Measurements from ENCODE around the gene KLF9.
A peak's percentile ranks its signal among the peaks of the same experiment; 100 is the strongest.

Gene KLF9

GRCh38 chr9:70374962-70375618 is 39.4 kb downstream of the KLF9 start:
- H3K4me1 Mint-ChIP-seq, result no peaks in the 10 kb centered on the region
- no peak overlapping the region for H3K4me3 Mint-ChIP-seq
- ATAC-seq (no peak), DNase-seq (ENCODE audit: low spot score in 2 of 2) (no peak)
- no peaks in the 10 kb centered on the region for H3K9me3 Mint-ChIP-seq
- H3K27ac Mint-ChIP-seq, result no peak overlapping the region
- H3K36me3 Mint-ChIP-seq, result no peaks in the 10 kb centered on the region

- no peaks in the 10 kb centered on the region for H3K36me3 Mint-ChIP-seq
- no peak overlapping the region for H3K27ac Mint-ChIP-seq
These were observed 47.0 kb downstream of the KLF9 start for GRCh38 chr9:70367305-70367930.

GRCh38 chr9:70363760-70364159 is 50.7 kb downstream of the KLF9 start:
- no peaks in the 10 kb centered on the region for H3K36me3 Mint-ChIP-seq
- ATAC-seq (no peak), DNase-seq (ENCODE audit: low spot score in 2 of 2) (no peak)
- H3K27ac Mint-ChIP-seq, result no peak overlapping the region
- H3K9me3 Mint-ChIP-seq, result no peaks in the 10 kb centered on the region
- H3K4me3 Mint-ChIP-seq, result no peak overlapping the region
- H3K4me1 Mint-ChIP-seq, result no peaks in the 10 kb centered on the region

More at GRCh38 chr9:70367305-70367930, 47.0 kb downstream of the KLF9 start:
- no peak for DNase-seq (ENCODE audit: low spot score in 2 of 2)
- Mint-ChIP-seq H3K9me3 (no peaks in the 10 kb centered on the region), H3K4me1 (no peaks in the 10 kb centered on the region), H3K4me3 (no peak overlapping the region)
- ATAC-seq, result no peak

- no peak for ATAC-seq
- H3K4me1 Mint-ChIP-seq, result no peaks in the 10 kb centered on the region
- DNase-seq (ENCODE audit: low spot score in 2 of 2), result no peak
These were observed 51.5 kb downstream of the KLF9 start for GRCh38 chr9:70362952-70363351.

GRCh38 chr9:70355801-70356200 is 58.7 kb downstream of the KLF9 start:
- Mint-ChIP-seq H3K4me3 (no peak overlapping the region), H3K36me3 (peaks cover 43% of the 10 kb centered on the region), H3K4me1 (no peaks in the 10 kb centered on the region), H3K27ac (no peak overlapping the region), H3K9me3 (no peaks in the 10 kb centered on the region)
- DNase-seq (ENCODE audit: low spot score in 2 of 2) (no peak), ATAC-seq (no peak)

More at GRCh38 chr9:70362952-70363351, 51.5 kb downstream of the KLF9 start:
- no peak overlapping the region for H3K4me3 Mint-ChIP-seq
- no peaks in the 10 kb centered on the region for H3K9me3 Mint-ChIP-seq
- no peak overlapping the region for H3K27ac Mint-ChIP-seq
- H3K36me3 Mint-ChIP-seq, result no peaks in the 10 kb centered on the region

- no peak overlapping the region for H3K27ac Mint-ChIP-seq
- ATAC-seq (no peak), DNase-seq (ENCODE audit: low spot score in 2 of 2) (no peak)
- no peaks in the 10 kb centered on the region for H3K4me1 Mint-ChIP-seq
- peaks cover 73% of the 10 kb centered on the region for H3K36me3 Mint-ChIP-seq
- H3K9me3 Mint-ChIP-seq, result no peaks in the 10 kb centered on the region
- H3K4me3 Mint-ChIP-seq, result no peak overlapping the region
These were observed 61.7 kb downstream of the KLF9 start for GRCh38 chr9:70352802-70353201.

GRCh38 chr9:70352356-70352755 is 62.1 kb downstream of the KLF9 start:
- Mint-ChIP-seq H3K27ac (no peak overlapping the region), H3K4me3 (no peak overlapping the region), H3K36me3 (peaks cover 74% of the 10 kb centered on the region), H3K9me3 (no peaks in the 10 kb centered on the region), H3K4me1 (no peaks in the 10 kb centered on the region)
- ATAC-seq (no peak), DNase-seq (ENCODE audit: low spot score in 2 of 2) (no peak)

GRCh38 chr9:70347046-70347445 is 67.4 kb downstream of the KLF9 start:
- Mint-ChIP-seq H3K9me3 (no peaks in the 10 kb centered on the region), H3K36me3 (peaks cover 67% of the 10 kb centered on the region), H3K27ac (peak overlapping the region; percentile 4), H3K4me3 (no peak overlapping the region), H3K4me1 (no peaks in the 10 kb centered on the region)
- no peak for ATAC-seq
- DNase-seq (ENCODE audit: low spot score in 2 of 2), result no peak

- H3K4me3 Mint-ChIP-seq, result no peak overlapping the region
- H3K27ac Mint-ChIP-seq, result no peak overlapping the region
- ATAC-seq (no peak), DNase-seq (ENCODE audit: low spot score in 2 of 2) (no peak)
- H3K36me3 Mint-ChIP-seq, result peaks cover 23% of the 10 kb centered on the region
- no peaks in the 10 kb centered on the region for H3K9me3 Mint-ChIP-seq
- H3K4me1 Mint-ChIP-seq, result no peaks in the 10 kb centered on the region
These were observed 73.9 kb downstream of the KLF9 start for GRCh38 chr9:70340572-70340971.
